Activated T-cell treated with anti-CD3 and anti-CD28 coated beads for 1 hour (primary cell): Measurements from ENCODE around the gene CDK8.

ENCODE experiments used
- DNase-seq: peaks from one replicate; pipeline ENCODE4 v3.0.0-alpha.2; 2020; ENCODE audit warnings: low read depth

Gene CDK8

GRCh38 chr13:26384587-26384986, 130.7 kb downstream of the CDK8 start:
- DNase-seq: no peak

DNA sequence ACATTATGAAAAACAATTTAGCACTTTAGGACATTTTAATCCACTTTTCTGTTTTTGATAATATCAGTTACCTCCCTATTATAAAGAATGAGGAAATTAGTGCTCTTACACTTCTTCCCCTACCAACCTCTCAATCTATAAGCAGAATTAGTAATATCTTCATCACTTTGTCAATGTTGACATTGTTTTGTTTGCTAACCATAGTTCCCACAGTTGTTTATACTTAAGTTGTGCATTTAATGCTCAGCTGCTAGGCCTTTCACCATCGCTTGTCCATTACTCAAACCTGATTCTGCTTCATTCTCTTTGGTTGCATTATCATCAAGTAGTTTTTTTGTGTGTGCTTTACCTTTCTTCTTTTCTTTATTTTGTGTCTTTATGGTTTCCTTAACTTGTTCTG, 132.1 kb downstream of the CDK8 start:
- DNase-seq: no peak

DNA sequence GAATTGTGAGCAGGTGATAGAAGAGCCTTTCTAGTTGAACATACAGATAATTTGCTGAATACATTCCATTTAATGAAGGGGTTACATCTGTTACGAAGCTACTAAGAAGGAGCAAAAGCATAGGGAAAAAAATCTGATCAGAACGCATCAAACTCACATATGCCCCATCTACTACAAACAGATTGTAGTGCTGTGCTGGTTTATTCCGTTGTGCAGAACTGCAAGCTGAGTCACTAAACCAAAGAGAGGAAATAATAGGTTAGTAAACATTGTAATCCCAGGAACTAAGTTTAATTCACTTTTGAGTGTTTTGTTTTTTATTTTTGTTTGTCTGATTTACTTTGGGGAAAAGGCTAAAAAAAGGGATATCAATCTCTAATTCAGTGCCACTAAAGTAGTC, 136.3 kb downstream of the CDK8 start:
- DNase-seq: no peak

- no peak for DNase-seq
Observed at GRCh38 chr13:26400545-26400944, 146.6 kb downstream of the CDK8 start.

DNA sequence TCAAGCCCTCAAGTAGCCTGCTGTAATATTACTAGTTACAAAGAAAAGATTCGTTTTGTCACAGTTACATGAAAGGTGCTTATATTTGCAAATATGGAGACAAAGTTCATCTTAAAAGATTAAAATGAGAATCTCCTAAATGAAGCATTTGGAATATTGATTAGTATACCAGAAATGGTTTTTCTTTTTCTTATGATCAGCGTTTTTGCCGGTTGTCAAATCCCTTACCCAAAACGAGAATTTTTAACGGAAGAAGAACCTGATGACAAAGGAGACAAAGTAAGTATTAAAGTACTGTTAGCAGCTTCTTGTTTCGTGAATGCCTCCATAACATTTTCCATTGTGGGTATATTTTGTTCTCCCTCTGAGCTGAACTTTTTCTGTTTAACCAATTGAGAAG, 147.1 kb downstream of the CDK8 start:
- no peak for DNase-seq

DNA sequence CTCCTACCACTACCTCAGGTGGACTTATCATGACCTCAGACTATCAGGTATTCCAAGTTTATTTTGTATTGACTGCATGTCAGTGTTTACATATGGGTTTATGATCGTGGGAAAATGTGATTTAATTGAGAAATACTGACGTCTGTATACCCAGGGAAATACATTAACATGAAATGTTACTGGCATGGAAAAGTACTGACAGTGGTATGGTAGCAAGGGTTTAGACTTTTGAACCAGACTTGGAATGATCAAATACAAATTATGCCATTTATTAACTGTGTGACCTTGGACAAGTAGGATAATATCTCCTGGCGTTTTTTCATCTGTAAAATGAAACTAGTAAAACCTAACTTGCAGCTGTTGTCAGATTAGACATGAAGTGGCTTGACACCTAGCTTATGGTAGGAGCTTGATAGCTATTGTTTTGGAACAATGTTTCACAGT, 147.7 kb downstream of the CDK8 start:
- no peak for DNase-seq

- no peak for DNase-seq
Observed at GRCh38 chr13:26406791-26407190, 152.9 kb downstream of the CDK8 start.

DNA sequence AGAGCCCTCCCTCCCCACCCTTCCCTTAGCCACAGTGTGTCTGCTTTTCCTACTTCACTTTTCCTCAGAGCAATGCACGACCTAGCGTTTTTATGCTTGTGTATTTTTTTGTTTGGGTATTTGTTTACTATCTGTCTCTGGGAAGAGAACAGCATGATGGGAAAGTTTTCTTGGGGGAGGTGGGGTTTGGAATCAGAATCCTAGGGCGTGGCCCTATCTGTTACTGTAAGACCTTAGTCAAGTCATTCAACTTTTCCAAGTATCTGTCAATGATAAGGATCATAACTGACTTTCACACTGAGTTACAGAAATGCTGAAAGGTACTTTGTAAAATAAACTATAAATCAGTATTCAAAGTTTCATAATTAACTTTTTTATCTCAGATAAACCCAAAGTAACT, 157.3 kb downstream of the CDK8 start:
- DNase-seq: no peak

DNA sequence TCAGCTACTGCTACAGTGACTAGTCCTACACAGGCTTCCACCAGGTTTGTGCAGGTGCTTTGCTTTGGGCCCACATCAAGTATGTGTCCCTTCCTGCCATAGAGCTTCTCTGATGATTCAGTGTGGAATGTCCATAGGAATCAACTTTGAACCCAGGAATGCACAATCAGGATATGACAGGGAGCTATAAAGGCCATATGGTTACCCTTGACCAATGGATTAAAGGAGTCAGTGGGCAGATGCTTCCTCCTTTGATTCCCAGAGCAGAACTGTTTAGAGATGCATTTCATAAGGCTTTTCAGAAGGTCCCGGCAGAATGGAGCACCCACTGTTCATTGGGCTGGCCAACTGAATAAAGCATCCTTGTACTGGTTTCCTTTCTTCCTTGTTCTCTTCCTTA, 158.3 kb downstream of the CDK8 start:
- DNase-seq: no peak

GRCh38 chr13:26412936-26413716, 159.2 kb downstream of the CDK8 start:
- DNase-seq: no peak

- DNase-seq: no peak
Observed at GRCh38 chr13:26420282-26420960, 166.5 kb downstream of the CDK8 start.

DNA sequence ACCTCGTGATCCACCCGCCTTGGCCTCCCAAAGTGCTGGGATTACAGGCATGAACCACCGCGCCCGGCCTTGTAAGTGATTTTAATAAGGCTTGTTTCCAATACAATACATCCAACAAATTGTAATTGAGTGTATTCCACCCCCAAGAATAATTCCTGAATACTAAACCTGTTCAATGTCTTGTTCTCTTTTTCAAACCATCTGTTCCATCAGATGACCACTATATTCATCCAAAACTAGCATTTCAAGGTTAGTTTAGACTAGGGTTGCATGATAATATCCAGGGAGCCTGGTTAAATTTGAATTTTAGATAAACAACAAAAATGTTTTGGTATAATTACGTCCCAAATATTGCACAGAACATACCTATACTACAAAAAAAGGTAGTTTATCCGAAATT, 168.1 kb downstream of the CDK8 start:
- no peak for DNase-seq

DNA sequence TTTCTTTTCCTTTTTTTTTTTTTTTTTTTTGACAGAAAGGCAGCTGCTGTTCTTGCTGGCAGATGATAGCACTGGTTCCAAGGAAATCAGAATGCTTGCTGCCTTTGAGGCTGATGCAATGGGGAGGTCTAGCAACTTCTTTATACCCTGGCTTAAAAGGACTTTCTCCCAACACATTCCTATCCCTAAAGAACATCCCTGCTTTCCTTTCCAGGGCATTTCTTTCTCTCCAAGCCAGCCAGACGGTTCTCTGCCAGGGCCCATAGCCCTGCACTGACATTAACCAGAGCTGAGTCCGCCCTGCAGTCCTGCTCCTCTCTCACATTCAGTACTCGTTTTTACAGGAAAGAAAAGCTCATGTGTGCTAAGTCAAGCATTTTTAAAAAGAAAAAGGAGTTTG, 169.7 kb downstream of the CDK8 start:
- DNase-seq: no peak

- no peak for DNase-seq
Observed at GRCh38 chr13:26424181-26424580, 170.3 kb downstream of the CDK8 start.

- no peak for DNase-seq
Observed at GRCh38 chr13:26425443-26426358, 171.8 kb downstream of the CDK8 start.

- no peak for DNase-seq
Observed at GRCh38 chr13:26433776-26434175, 179.8 kb downstream of the CDK8 start.

GRCh38 chr13:26435171-26435570, 181.2 kb downstream of the CDK8 start:
- no peak for DNase-seq

- DNase-seq: no peak
Observed at GRCh38 chr13:26435646-26436045, 181.7 kb downstream of the CDK8 start.

DNA sequence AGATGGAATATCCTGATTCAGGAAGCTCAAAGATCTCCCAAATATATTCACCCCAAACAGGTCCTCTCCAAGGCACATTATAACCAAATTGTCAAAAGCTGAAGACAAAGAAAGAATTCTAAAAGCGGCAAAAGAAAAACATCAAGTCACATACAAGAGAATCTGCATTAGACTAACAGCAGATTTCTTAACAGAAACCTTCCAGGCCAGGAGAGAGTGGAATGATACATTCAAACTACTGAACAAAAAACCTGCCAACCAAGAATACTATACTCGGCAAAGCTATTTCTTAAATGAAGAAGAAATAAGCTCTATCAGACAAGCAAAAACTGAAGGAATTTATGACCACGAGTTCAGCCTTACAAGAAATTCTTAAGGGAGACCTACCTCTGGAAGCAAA, 183.0 kb downstream of the CDK8 start:
- DNase-seq: no peak

- no peak for DNase-seq
Observed at GRCh38 chr13:26440111-26440510, 186.2 kb downstream of the CDK8 start.

DNA sequence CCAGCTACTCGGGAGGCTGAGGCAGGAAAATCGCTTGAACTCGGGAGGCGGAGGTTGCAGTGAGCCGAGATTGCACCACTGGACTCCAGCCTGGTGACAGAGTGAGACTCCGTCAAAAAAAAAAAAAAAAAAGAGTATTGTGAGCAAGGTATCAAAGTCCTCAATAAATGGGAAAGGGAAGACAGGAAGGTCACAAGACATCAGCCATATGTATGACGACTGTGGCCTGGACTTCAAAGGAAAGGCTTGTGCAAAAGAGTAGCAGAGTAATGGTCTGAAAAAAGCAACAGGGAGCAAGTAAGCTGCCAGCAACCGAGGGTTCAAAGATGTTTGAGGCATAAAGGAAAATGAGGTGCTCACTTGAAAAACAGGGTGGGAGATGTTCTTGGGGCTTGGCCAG, 187.5 kb downstream of the CDK8 start:
- DNase-seq: no peak

DNA sequence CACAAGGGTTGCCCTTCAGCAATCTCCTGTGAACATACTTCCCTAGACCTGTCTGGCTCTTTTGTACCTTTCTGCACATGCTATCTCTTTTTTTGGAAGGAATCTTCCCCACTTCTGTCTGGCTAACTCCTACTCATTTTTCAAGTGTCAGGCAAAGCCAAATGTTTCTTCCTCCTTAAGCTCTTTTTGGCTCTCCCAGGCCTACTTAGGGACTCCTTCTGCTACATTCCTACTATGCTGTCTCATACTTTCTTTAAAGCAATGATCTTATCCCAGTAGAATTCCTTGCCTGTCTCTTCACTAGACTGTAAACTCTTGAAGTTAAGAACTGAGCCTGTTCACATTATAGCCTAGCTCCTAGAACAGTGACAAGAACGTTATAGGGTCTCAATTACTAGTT, 188.6 kb downstream of the CDK8 start:
- no peak for DNase-seq

DNA sequence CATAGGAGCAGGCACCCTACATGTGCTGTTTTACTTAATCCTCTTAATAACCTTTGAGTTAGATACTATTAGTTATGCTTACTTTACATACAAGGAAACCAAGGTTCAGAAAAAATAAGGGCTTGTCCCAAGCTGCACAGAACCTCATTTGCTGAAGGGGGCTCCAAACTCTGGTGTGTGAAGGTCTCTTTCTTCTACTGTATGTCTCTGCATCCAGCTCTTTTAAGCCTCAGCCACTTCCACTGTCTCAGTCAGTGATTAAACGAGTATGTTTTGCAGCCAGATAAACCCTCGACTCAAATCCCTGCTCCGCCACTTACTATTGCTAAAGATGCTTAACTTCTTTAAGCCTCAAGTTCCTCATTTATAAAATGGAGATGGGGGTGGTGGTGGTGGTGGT, 191.2 kb downstream of the CDK8 start:
- DNase-seq: no peak
